MM.1S (cell line): ENCODE results near the gene SYCP1.
A peak's percentile ranks its signal among the peaks of the same experiment; 100 is the strongest.

Experiments
- DNase-seq: peaks from one replicate; pipeline ENCODE4 v3.0.0-alpha.2; 2015
- H2AFZ ChIP-seq: fragments of 300-600 bp; sonication (generic); 2 replicates; pipeline ENCODE4 v1.6.0; 2016; ENCODE audit warnings: antibody characterized with exemption, low read length
- H3F3A ChIP-seq: fragments of 300-600 bp; sonication (generic); 2 replicates; pipeline ENCODE4 v1.6.1; 2016; ENCODE audit warnings: mild to moderate bottlenecking, antibody characterized with exemption, low read length, moderate library complexity, mixed read lengths; ENCODE audit not compliant: insufficient read depth
- H3K27ac ChIP-seq: fragments of 300-600 bp; sonication (generic); 2 replicates; pipeline ENCODE4 v1.5.1; 2016; ENCODE audit warnings: mild to moderate bottlenecking, low read length
- H3K27me3 ChIP-seq: fragments of 300-600 bp; sonication (generic); replicated peaks from 2 replicates; pipeline ENCODE4 v1.6.0; 2016; ENCODE audit warnings: low read length; ENCODE audit not compliant: insufficient read depth
- H3K36me3 ChIP-seq: fragments of 300-600 bp; sonication (generic); replicated peaks from 2 replicates; pipeline ENCODE4 v1.6.1; 2016; ENCODE audit warnings: mild to moderate bottlenecking, low read length, mixed read lengths; ENCODE audit not compliant: insufficient read depth
- H3K4me1 ChIP-seq: fragments of 300-600 bp; sonication (generic); 2 replicates; pipeline ENCODE4 v1.6.1; 2016; ENCODE audit warnings: low read length, mixed read lengths
- H3K4me2 ChIP-seq: fragments of 300-600 bp; sonication (generic); 2 replicates; pipeline ENCODE4 v1.6.0; 2016; ENCODE audit warnings: low read depth, low read length
- H3K4me3 ChIP-seq: fragments of 300-600 bp; sonication (generic); 2 replicates; pipeline ENCODE4 v1.5.1; 2016; ENCODE audit warnings: low read length, mixed read lengths
- H3K79me2 ChIP-seq: fragments of 300-600 bp; sonication (generic); 2 replicates; pipeline ENCODE4 v1.6.1; 2016; ENCODE audit warnings: mixed run types, low read length, mixed read lengths
- H3K9ac ChIP-seq: fragments of 300-600 bp; sonication (generic); 2 replicates; pipeline ENCODE4 v1.6.1; 2016; ENCODE audit warnings: low read length, mixed read lengths
- H3K9me2 ChIP-seq: fragments of 300-600 bp; sonication (generic); replicated peaks from 2 replicates; pipeline ENCODE4 v1.6.1; 2016; ENCODE audit warnings: mild to moderate bottlenecking, low read length, mixed read lengths; ENCODE audit not compliant: insufficient read depth
- H3K9me3 ChIP-seq: fragments of 300-600 bp; sonication (generic); replicated peaks from 2 replicates; pipeline ENCODE4 v1.6.1; 2016; ENCODE audit warnings: mild to moderate bottlenecking, low read length, mixed read lengths; ENCODE audit not compliant: insufficient read depth
- H4K20me1 ChIP-seq: fragments of 300-600 bp; sonication (generic); 2 replicates; pipeline ENCODE4 v1.6.1; 2016; ENCODE audit warnings: mild to moderate bottlenecking, low read length, moderate library complexity, mixed read lengths; ENCODE audit not compliant: insufficient read depth
- CTCF ChIP-seq: fragments of 300-600 bp; sonication (generic); IDR thresholded peaks from 2 replicates; pipeline ENCODE4 v1.5.1; 2016; ENCODE audit warnings: antibody characterized with exemption, low read length, mixed read lengths
- EZH2 ChIP-seq: fragments of 300-600 bp; sonication (generic); optimal IDR thresholded peaks from 2 replicates; pipeline ENCODE3; 2017; ENCODE audit warnings: low read depth, mild to moderate bottlenecking, antibody characterized with exemption, low read length, mixed read lengths
- EZH2phosphoT487 ChIP-seq: fragments of 300-600 bp; sonication (generic); IDR thresholded peaks from 2 replicates; pipeline ENCODE4 v1.6.1; 2018; ENCODE audit warnings: antibody characterized with exemption, low read length

Gene SYCP1

GRCh38 chr1:114959423-114959822 is 104.8 kb downstream of the SYCP1 start:
- no peak overlapping the region for H3K9ac ChIP-seq
- H3K9me2 ChIP-seq, result no peaks in the 10 kb centered on the region
- H3K4me1 ChIP-seq, result no peaks in the 10 kb centered on the region
- no peak overlapping the region for H3K27ac ChIP-seq
- no peaks in the 10 kb centered on the region for H3K27me3 ChIP-seq
- no peaks in the 10 kb centered on the region for H3K36me3 ChIP-seq
- H3K4me2 ChIP-seq, result no peak overlapping the region
- no peaks in the 10 kb centered on the region for H3K79me2 ChIP-seq
- H3F3A ChIP-seq, result no peaks in the 10 kb centered on the region
- no peak overlapping the region for H3K4me3 ChIP-seq
- H2AFZ ChIP-seq, result no peak overlapping the region
- no peak for TF ChIP-seq CTCF
- no peak for TF ChIP-seq EZH2
- no peak for TF ChIP-seq EZH2phosphoT487
- H3K9me3 ChIP-seq, result no peaks in the 10 kb centered on the region
- H4K20me1 ChIP-seq, result no peaks in the 10 kb centered on the region
- DNase-seq, result no peak

GRCh38 chr1:114976891-114977290 is 122.2 kb downstream of the SYCP1 start:
- no peaks in the 10 kb centered on the region for H3F3A ChIP-seq
- H3K27ac ChIP-seq, result no peak overlapping the region
- no peak overlapping the region for H3K4me2 ChIP-seq
- H3K4me1 ChIP-seq, result no peaks in the 10 kb centered on the region
- no peaks in the 10 kb centered on the region for H3K27me3 ChIP-seq
- H2AFZ ChIP-seq, result no peak overlapping the region
- no peaks in the 10 kb centered on the region for H3K36me3 ChIP-seq
- no peak overlapping the region for H3K9ac ChIP-seq
- H3K4me3 ChIP-seq, result no peak overlapping the region
- TF ChIP-seq CTCF (no peak), EZH2 (no peak), EZH2phosphoT487 (no peak)
- no peaks in the 10 kb centered on the region for H4K20me1 ChIP-seq
- DNase-seq, result no peak
- H3K9me2 ChIP-seq, result no peaks in the 10 kb centered on the region
- H3K9me3 ChIP-seq, result no peaks in the 10 kb centered on the region
- no peaks in the 10 kb centered on the region for H3K79me2 ChIP-seq

GRCh38 chr1:114979278-114979891 is 124.7 kb downstream of the SYCP1 start:
- no peaks in the 10 kb centered on the region for H3K9me3 ChIP-seq
- no peaks in the 10 kb centered on the region for H3K27me3 ChIP-seq
- H3K79me2 ChIP-seq, result no peaks in the 10 kb centered on the region
- H3K4me3 ChIP-seq, result no peak overlapping the region
- H3F3A ChIP-seq, result no peaks in the 10 kb centered on the region
- H3K4me2 ChIP-seq, result no peak overlapping the region
- no peaks in the 10 kb centered on the region for H3K36me3 ChIP-seq
- H4K20me1 ChIP-seq, result no peaks in the 10 kb centered on the region
- no peak overlapping the region for H2AFZ ChIP-seq
- no peaks in the 10 kb centered on the region for H3K9me2 ChIP-seq
- DNase-seq, result peak; percentile 46
- H3K9ac ChIP-seq, result no peak overlapping the region
- no peak overlapping the region for H3K27ac ChIP-seq
- no peaks in the 10 kb centered on the region for H3K4me1 ChIP-seq
- peak; percentile 51 for TF ChIP-seq CTCF
- TF ChIP-seq EZH2, result no peak
